HEK293T (cell line): ENCODE results near the gene ALOX5AP.

Experiments
- ARNT ChIP-seq: fragments of 450-650 bp; IDR thresholded peaks from 2 replicates; pipeline ENCODE4 v1.6.1; 2017; ENCODE audit warnings: mild to moderate bottlenecking
- CTBP1 ChIP-seq: fragments of 450-650 bp; IDR thresholded peaks from 2 replicates; pipeline ENCODE4 v1.6.1; 2016; ENCODE audit warnings: borderline replicate concordance
- ELF4 ChIP-seq: fragments of 450-650 bp; IDR thresholded peaks from 2 replicates; pipeline ENCODE4 v1.6.1; 2017; ENCODE audit warnings: antibody characterized with exemption
- FOXA1 ChIP-seq: fragments of 450-650 bp; IDR thresholded peaks from 2 replicates; pipeline ENCODE4 v1.6.1; 2016; ENCODE audit warnings: mild to moderate bottlenecking
- TARDBP ChIP-seq: fragments of 450-650 bp; IDR thresholded peaks from 2 replicates; pipeline ENCODE4 v1.6.1; 2016

DNA sequence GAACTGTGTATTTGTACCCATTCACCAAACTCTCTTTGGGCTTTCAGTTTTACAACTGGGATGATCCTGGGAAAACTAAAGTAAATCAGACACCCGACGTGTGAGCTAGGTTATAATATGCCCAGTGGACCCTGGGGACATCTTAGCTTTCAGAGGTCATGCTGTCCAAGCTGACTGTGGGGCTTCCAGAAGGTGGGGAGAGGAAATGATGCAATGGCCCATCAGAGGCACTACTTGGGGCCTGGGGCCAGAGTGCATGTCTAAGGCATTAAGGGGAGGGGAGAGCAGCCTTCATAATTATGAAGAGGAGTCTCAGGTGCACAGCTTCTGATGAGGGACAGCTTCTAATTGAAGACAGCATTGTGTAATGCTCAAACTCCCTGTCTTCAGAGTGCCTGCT, 30.9 kb downstream of the ALOX5AP start:
- TF ChIP-seq TARDBP (no peak), CTBP1 (no peak), ARNT (no peak), FOXA1 (no peak), ELF4 (no peak)
